ENCODE measurements around the gene TTBK1.

The TTBK1 gene

GRCh38 chr6:43274127-43274915, 31.0 kb downstream of the TTBK1 start:
- DNase-seq = no peak

- DNase-seq = no peak
Observed at GRCh38 chr6:43274916-43275597, 31.8 kb downstream of the TTBK1 start.

DNA sequence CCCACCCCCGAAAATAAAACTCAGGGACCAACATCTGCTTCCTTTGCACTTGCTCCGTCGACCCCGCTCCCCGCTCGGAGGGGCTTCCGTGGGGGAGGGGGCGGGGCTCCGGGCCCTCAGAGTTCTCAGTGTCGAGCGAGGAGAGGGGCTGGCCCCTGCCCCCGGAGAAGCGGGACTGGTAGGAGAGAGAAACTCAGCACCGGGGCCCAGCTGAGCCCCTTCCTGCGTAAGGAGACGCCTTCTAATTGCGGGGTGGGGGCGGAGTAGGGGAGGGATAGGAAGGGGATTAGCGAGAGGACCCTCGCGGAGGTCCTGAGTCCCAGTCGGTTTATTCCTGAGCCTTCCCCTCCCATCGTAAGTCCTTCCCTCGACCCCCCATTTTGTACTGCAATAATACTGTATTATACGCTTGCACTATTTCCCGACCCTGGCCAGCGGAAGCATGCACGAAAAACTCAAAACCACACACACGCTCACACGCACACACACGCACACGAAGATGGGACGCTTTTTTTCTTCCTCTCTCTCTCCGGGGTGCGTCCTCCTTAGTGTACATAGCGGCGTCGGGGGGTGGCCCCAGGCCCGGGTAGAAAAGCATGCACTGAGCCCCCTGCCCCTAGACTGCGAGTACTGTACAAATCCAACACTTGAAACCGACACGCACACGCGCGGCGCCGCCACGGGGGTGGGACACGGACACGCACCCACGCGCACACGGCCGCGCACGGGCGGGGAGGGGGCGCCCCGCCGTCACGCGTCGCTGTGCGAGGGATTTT, 32.7 kb downstream of the TTBK1 start:
- no peak for DNase-seq

GRCh38 chr6:43276577-43277305, 33.5 kb downstream of the TTBK1 start:
- DNase-seq = no peak

DNA sequence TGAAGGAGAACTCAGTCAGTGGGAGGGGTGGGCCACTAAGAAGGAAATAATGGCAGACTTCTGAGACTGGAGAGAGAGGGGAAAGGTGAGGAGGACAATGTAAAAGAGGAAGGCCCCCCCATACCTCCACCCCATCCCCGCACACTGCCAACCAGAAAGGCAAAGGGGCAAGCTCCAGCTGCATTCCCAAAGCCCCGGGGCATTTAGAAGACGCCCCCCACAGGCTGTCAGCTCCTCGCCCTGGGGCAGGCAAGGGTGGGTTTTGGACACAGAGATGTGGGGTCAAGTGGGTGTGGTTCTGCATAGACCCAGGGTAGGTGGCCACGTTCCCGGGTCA, 34.0 kb downstream of the TTBK1 start:
- no peak for DNase-seq

DNA sequence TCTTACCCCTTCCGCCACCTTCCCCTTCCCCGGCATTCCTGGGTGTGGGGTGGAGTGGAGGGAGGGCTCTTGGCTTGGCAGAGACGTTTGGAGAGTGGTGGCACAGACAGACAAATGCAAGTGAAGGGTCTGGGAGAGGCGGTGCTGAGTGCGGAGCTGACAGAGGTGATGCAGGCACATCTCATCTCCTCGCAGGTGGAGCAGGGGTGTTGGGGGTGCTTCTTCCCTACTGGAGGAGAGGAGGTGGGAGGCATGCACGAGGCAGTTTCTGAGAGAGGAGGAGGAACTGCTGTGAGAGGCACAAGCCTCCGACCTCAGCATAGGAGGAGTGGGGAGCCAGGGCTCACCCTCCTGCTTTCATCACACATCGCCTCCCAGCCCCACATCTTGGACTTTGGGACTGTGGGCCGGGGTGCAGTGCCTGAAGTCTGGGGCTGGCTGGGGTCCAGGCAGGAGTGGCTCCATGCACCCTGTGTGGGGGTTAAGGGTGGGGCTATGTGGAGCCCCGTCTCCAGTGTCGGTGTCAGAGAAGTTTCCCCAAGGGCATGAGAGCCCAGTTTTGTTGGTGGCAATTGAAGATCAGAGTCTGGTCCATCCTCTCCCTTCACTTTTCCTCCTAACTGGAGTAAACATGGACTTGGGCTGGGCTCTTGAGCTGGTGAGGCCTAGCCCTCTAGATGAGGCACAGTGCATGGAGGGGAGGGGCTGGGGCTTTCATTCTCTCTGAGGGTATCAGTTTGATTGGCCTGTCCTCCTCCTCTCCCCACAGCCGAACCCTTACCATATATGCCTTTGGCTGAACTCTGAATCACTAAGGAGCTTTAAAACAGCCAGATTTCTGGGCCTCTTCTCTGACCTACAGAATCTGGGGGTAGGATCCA, 34.6 kb downstream of the TTBK1 start:
- DNase-seq = no peak

- no peak for DNase-seq
Observed at GRCh38 chr6:43278524-43279078, 35.3 kb downstream of the TTBK1 start.

DNA sequence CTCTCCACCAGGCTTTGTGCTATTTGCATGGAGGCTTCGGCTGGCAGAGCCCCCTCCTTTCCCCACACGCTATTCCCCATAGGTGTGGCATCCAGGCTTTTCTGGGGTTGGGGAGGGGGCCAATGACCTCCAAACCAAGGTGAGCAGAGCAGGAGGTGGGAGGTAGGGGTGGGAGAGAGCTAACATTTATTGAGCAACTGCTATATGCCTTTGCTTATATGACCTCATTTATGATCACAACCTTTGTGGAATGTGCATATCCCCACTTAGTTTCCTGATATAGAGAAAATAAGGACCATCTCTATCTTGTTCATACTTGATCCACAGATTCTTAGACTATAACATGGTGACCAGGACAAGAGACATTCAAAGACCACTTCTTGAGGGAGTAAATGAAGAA, 37.0 kb downstream of the TTBK1 start:
- no peak for DNase-seq

DNA sequence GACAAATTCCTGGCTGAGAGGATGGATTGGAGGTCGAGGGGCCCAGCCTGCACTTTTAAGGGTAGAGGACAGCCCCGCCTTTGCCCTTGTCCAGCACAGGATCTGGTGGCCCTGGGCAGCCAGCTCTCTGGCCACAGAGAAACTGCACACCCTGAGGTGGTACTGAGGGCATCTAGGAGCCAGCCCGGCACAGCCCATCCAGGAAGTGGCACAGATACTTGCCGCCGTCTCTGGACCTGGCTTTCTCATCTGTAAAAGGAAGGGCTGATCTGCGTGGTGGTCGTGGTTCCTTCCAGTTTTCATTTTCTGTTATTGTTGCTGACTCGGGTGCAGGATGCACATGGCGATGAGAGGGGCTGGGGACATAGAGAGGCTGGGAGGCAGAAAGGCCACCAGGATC, 38.8 kb downstream of the TTBK1 start:
- no peak for DNase-seq

GRCh38 chr6:43282636-43283513, 39.6 kb downstream of the TTBK1 start:
- DNase-seq = no peak

DNA sequence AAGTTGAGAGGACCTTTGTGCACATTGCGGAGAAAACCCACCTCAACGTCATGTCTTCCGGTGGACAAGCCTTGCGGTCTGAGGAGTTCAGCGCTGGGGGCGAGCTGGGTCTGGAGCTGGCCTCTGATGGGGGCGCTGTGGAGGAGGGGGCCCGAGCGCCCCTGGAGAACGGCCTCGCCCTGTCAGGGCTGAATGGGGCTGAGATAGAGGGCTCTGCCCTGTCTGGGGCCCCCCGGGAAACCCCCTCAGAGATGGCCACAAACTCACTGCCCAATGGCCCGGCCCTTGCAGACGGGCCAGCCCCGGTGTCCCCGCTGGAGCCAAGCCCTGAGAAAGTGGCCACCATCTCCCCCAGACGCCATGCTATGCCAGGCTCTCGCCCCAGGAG, 40.2 kb downstream of the TTBK1 start:
- no peak for DNase-seq

DNA sequence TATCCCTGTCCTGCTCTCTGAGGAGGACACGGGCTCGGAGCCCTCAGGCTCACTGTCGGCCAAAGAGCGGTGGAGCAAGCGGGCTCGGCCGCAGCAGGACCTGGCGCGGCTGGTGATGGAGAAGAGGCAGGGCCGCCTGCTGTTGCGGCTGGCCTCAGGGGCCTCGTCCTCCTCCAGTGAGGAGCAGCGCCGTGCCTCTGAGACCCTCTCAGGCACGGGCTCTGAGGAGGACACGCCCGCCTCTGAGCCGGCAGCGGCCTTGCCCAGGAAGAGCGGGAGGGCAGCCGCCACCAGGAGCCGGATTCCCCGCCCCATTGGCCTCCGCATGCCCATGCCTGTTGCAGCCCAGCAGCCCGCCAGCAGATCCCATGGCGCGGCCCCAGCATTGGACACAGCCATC, 40.6 kb downstream of the TTBK1 start:
- no peak for DNase-seq

DNA sequence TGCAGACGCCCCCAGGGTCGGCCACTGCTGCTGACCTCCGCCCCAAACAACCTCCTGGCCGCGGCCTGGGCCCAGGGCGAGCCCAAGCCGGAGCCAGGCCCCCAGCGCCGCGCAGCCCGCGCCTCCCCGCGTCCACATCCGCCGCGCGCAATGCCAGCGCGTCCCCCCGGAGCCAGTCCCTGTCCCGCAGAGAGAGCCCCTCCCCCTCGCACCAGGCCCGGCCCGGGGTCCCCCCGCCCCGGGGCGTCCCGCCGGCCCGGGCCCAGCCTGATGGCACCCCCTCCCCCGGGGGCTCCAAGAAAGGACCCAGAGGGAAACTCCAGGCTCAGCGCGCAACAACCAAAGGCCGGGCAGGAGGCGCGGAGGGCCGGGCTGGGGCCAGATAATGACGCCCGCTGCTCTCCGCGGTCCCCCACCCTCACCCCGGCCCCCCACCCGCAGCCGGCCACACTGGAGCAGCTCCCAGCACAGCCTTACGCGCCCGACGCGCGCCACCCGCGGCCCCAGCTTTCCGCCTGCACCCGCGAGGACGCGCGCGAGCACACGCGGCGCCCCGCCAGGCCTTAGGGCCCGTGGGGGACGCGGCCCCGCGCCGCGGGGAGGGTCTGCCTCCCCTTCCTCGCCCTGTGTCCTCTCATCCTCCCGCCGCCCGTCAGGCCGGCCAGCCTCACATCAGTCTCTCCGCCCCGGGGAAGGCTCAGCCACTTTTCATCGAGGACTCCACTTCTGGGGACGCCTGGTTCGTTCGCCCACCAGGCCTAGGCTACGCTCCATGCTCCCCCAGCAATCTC, 41.9 kb downstream of the TTBK1 start:
- DNase-seq = no peak

GRCh38 chr6:43285832-43286231, 42.6 kb downstream of the TTBK1 start:
- no peak for DNase-seq

GRCh38 chr6:43286456-43286979, 43.2 kb downstream of the TTBK1 start:
- no peak for DNase-seq

DNA sequence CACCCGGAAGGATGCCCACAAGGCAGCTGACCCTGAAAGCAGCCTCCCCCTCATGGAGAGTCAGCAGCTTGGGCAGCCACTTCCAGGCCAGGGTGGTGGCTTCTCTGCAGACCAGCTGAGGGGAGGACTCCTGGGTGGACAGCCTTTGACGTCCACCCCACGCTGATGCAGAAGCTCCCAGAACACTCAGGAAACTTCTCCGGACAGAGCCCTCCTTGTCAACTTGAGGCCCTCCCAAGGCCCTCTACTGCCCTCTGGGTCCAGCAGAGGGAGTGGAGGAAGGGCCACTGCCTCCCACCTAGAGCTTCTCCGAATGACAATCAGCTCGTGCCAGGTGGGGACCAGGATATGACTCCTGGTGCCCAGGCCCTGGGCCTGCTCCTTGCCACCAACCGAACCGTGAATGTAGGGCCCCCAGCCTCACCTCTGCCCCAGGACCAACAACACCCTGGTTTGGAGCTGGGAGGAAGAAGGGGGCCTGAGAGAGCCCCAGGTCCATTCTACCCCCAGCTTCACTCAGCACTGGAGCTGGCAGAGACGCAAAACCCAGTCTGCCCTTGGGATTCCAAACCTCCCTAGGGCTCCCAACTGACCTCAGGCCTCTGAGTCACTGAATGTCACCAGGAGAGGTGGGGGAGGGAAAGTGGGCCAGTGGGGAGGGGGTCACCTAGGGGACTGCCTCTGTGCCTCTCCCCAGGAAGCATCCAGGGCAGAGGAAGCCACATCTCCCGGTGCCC, 43.9 kb downstream of the TTBK1 start:
- no peak for DNase-seq

- DNase-seq = no peak
Observed at GRCh38 chr6:43287717-43288679, 44.7 kb downstream of the TTBK1 start.
